HL-60 (cell line): Measurements from ENCODE around the gene ROR2.

Experiments
- DNase-seq, 2 experiments: peaks; one replicate each; pipeline ENCODE4 v3.0.0-alpha.2; 2010 to 2020; ENCODE audit warnings: low read depth in 1 of 2, low spot score in 1 of 2
- H3K27ac ChIP-seq: fragments of 250-450 bp; sonication (Bioruptor Pico); replicated peaks from 2 replicates; pipeline ENCODE4 v1.5.1; 2020; ENCODE audit warnings: mild to moderate bottlenecking, moderate library complexity
- H3K27me3 ChIP-seq: fragments of 250-450 bp; sonication (Bioruptor Pico); 2 replicates; pipeline ENCODE4 v1.5.1; 2021; ENCODE audit warnings: mild to moderate bottlenecking, moderate library complexity; ENCODE audit not compliant: insufficient read depth, poor library complexity, severe bottlenecking
- H3K4me3 ChIP-seq: replicated peaks from 2 replicates; pipeline ENCODE4 v1.5.1; 2011; ENCODE audit warnings: mild to moderate bottlenecking, control low read depth, low read length; ENCODE audit not compliant: insufficient read depth
- CTCF ChIP-seq: IDR thresholded peaks from one replicate; pipeline ENCODE4 v1.5.1; 2011; ENCODE audit warnings: low read length, control low read depth, inconsistent platforms; ENCODE audit not compliant: insufficient read depth
- GABPA ChIP-seq: IDR thresholded peaks from 2 replicates; pipeline ENCODE4 v1.6.1; 2012; ENCODE audit warnings: low read depth
- POLR2AphosphoS5 ChIP-seq: IDR thresholded peaks from 2 replicates; pipeline ENCODE4 v1.6.1; 2012; ENCODE audit warnings: low read depth
- REST ChIP-seq: IDR thresholded peaks from 2 replicates; pipeline ENCODE4 v1.6.1; 2012; ENCODE audit warnings: low read depth; ENCODE audit not compliant: insufficient replicate concordance
- SPI1 ChIP-seq: IDR thresholded peaks from 2 replicates; pipeline ENCODE4 v1.6.1; 2012; ENCODE audit warnings: low read depth, mild to moderate bottlenecking, borderline replicate concordance

ROR2 gene

GRCh38 chr9:91729558-91729842 is 220.5 kb downstream of the ROR2 start:
- H3K4me3 ChIP-seq: no peak overlapping the region
- no peaks in the 10 kb centered on the region for H3K27me3 ChIP-seq
- TF ChIP-seq GABPA (no peak), SPI1 (no peak), POLR2AphosphoS5 (no peak), CTCF (no peak), REST (no peak)
- H3K27ac ChIP-seq: no peak overlapping the region
- no peak for DNase-seq

GRCh38 chr9:91727972-91728371 is 222.1 kb downstream of the ROR2 start:
- Histone ChIP-seq H3K27me3 (no peaks in the 10 kb centered on the region), H3K27ac (no peak overlapping the region), H3K4me3 (no peak overlapping the region)
- DNase-seq: no peak
- TF ChIP-seq REST (no peak), POLR2AphosphoS5 (no peak), SPI1 (no peak), GABPA (no peak), CTCF (no peak)

- DNase-seq: peak in 1 of 2 experiments; percentile 40
- no peak overlapping the region for H3K27ac ChIP-seq
- H3K27me3 ChIP-seq: no peaks in the 10 kb centered on the region
- TF ChIP-seq REST (no peak), CTCF (peak; percentile 11)
- no peak overlapping the region for H3K4me3 ChIP-seq
Measured at GRCh38 chr9:91727316-91727861, 222.6 kb downstream of the ROR2 start.
